Right lobe of liver (tissue), 4 donors: ENCODE measurements around the gene SPECC1L.
"Not testable (repeated sequence)": the region's sequence is repeated elsewhere in the genome, so short reads cannot be mapped to it uniquely, and the experiment has no call there.

ENCODE experiments used
- CTCF ChIP-seq, 4 donors: fragments of 200-600 bp in 3 of 4; fragments of 450-650 bp in 1 of 4; IDR thresholded peaks; one replicate each; pipeline versions ENCODE4 v1.5.1 to v1.8.0; 2016 to 2022; ENCODE audit warnings: antibody characterized with exemption in 4 of 4, mild to moderate bottlenecking in 2 of 4
- POLR2A ChIP-seq: fragments of 450-650 bp; IDR thresholded peaks from one replicate; pipeline ENCODE4 v1.6.1; 2017; ENCODE audit warnings: antibody characterized with exemption, mild to moderate bottlenecking
- donor health status: DM: no; HTN: no; CAD: no.
- donor health status: DM: no; HTN: no; CAD: no.
- donor health status: DM: no; HTN: yes; CAD: no.

GRCh38 chr22:24273031-24273430 lies 2.4 kb downstream of the SPECC1L start:
- TF ChIP-seq CTCF (IDR thresholded peaks at IDR 0.05); POLR2A: not testable (repeated sequence)
